HG03469 (cell line): ENCODE results near the gene ENOX1.

ENCODE experiments used
- ATAC-seq: cut with Tn5 transposase; IDR thresholded peaks from one replicate; pipeline ENCODE4 v1.9.1; 2021; ENCODE audit warnings: mild to moderate bottlenecking, moderate library complexity, moderate number of reproducible peaks; ENCODE audit not compliant: unreplicated experiment

The ENOX1 gene

GRCh38 chr13:43551897-43552456, 234.8 kb downstream of the ENOX1 start:
- ATAC-seq, result no peak

DNA sequence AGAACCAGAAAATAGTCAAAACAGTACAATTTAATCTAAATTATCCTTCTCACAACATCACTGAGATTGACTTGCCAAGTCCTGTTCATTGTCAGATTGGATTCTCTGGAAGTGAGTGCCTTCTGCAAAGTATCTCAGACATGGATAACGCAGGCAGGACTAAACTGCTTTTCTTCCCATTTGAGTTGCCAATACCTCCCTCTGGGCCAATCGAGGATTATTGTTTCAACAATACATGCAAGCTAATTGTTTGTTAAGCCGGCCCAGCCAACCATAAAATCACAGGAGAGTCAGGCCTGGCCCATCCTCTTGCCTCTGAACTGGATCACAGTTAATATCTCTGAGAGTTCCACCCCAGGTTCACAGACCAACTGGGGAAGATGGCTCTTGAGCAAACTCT, 240.0 kb downstream of the ENOX1 start:
- no peak for ATAC-seq

DNA sequence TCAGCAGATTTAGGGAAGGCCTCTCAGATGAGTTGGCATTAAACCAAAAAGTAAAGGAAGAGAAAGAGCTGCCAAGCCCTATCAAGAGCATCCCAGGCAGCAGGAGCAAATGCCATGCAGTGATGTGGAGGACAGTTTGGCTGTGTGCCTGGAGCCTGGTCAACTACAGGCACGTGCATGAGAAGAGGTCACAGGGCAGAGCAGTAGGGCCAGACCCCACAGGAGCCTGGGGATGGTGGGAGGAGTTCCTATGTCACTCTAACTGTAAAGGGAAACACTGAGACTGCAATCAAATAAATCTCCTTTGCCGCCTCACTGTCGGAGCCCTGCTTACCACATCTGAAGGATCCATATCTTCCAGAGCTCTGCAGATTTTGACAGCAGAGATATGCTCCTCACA, 240.5 kb downstream of the ENOX1 start:
- no peak for ATAC-seq

GRCh38 chr13:43545317-43545874, 241.4 kb downstream of the ENOX1 start:
- no peak for ATAC-seq

DNA sequence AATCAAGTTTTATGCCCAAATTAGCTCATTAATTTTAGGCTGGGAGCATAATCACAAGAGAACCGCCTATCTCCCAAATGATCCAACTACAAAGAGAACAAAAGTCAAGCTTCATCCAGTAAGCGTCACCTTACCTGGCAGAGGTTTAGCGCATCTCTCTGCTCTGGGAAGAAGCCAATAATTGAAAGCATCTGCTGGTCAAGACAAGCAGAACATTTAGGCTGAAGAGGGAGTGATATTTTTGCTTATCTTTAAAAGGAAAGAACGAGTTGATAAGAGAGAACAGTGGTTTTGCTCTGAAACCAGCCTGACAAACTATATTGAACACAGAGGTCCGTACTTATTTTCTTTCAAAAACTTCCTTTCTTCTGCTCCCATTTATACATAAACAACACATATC, 242.1 kb downstream of the ENOX1 start:
- ATAC-seq, result no peak

- no peak for ATAC-seq
These were observed 242.8 kb downstream of the ENOX1 start for GRCh38 chr13:43544011-43544410.

GRCh38 chr13:43543331-43543730, 243.4 kb downstream of the ENOX1 start:
- ATAC-seq, result no peak

DNA sequence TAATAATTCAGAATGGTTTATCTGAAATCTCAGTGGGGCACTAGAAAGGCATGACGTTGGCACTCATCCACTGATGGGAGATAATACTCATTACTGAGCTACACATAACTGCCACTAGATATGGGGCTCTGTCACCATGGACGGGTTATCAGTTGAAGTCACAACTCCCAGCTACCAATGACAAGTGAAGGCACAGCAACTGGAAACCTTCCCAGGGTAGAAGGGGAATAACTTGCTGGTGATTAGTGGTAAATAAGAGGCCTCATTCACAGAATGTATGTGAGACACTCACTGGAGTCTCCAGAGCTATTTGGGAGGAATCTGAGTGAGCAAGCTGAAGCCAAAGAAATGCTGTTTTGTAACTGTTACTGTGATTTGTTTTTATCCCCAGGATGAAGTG, 249.6 kb downstream of the ENOX1 start:
- ATAC-seq, result no peak

DNA sequence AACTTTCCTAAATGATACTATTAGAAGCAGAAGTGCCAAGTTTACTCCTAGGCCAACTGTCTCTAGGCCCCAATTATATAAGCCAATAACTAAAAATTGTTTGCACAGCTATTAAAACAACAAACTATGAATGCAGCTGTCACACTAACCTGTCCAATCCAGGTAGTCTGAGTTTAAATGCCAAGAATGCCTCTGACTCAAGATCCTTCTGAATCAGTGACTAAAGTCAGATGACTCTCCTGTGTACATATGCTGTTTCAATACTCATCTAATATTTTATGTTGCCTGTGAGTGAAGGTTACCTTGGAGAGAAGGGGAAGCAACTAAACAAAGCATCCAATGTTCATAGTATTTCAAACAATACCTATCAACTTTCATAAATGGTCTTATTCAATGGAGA, 257.0 kb downstream of the ENOX1 start:
- ATAC-seq, result no peak

DNA sequence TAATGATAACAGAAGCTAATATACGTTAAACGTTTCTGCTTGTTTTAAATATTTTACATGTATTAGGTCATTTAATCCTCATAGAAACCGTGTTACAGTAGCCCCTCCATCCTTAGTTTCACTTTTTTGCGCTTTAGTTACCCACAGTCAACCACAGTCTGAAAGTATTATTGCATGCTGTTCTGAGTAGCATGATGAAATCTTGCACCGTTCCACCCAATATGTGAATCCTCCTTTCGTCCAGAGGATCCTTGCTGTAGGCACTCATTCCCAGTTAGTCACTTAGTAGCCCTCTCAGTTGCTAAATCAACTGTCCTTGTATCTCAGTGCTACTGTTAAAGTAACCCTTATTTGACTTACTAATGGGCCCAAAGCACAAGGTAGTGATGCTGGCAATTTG, 257.8 kb downstream of the ENOX1 start:
- no peak for ATAC-seq

- ATAC-seq, result no peak
These were observed 264.0 kb downstream of the ENOX1 start for GRCh38 chr13:43522788-43523187.

DNA sequence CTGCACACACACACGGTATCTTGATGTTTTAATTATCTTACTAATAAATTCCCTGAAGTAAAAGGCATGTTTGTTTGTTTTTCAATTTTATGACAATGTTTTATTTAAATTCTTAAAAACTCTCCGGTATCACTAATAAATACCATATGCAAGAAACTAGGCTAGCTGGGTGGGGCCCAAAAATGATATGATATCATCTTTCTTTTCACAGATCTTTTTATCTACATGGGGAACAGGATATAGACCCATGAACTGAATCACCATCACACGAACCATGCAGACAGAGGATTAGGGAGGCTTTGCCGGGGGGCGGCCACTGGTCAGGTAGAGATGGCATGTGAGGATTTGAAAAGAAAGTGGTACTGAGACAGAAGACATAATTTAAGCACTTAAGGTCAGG, 266.4 kb downstream of the ENOX1 start:
- no peak for ATAC-seq

- ATAC-seq, result no peak
These were observed 267.9 kb downstream of the ENOX1 start for GRCh38 chr13:43518833-43519232.

DNA sequence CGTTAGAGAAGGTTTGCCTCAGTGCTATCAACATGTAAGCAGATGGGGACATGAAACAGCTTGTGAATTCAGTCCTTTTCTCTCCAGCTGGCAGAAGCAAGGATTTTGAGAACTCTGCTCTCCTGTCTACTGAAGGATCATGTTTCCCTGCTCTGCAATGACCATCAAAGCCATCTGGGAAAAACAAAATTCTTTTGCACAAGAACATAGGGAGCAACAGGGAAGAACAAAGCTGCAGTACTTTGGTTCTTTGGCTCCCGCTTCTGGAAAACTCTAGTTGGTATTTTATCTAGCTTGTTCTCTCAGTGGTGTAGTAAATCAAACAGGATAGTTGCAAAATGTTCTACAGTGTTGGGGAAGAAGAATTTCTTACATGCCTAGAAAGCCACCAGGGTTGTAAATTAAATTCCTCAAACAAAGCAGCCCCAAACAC, 270.4 kb downstream of the ENOX1 start:
- ATAC-seq, result no peak

DNA sequence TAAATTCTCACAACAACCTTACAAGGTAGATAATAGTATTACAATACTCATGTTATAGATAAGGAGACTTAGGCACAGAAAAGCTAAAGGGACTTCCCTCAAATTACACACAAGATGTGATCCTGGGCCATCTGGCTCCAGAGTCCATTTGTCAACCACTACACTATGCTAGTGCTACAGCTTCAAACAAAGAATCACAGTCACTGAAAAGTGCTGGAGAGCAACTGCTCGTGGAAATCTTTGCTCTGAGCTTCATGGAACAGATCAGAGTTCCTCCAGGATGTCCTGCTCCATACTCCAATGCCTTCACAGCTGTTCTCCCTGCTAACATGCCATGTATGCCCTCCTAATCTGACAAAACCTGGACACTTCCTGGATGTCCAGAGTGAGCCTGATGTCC, 271.2 kb downstream of the ENOX1 start:
- no peak for ATAC-seq

DNA sequence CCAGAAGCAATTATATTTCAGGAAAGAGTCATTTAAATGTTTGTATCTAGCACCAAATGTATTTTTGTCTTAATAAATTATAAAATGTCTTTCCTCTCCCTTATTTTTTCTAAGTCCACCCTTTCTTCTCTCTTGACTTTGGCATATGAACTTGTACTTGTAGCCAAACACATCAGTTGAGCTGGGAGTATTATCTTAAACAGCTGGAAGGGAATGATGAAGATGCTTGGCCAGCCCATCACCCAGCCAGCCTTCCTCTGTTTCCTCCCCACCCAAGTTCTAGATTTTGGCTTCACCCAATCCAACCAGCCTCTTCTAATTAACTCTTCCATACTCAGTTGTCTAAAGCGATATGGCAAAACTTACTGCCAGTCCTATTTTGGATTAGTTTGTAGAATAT, 272.5 kb downstream of the ENOX1 start:
- no peak for ATAC-seq

- no peak for ATAC-seq
These were observed 274.6 kb downstream of the ENOX1 start for GRCh38 chr13:43512221-43512620.

- ATAC-seq, result no peak
These were observed 275.5 kb downstream of the ENOX1 start for GRCh38 chr13:43510956-43511901.

- no peak for ATAC-seq
These were observed 291.0 kb downstream of the ENOX1 start for GRCh38 chr13:43495732-43496131.

GRCh38 chr13:43494206-43494605, 292.6 kb downstream of the ENOX1 start:
- ATAC-seq, result no peak

DNA sequence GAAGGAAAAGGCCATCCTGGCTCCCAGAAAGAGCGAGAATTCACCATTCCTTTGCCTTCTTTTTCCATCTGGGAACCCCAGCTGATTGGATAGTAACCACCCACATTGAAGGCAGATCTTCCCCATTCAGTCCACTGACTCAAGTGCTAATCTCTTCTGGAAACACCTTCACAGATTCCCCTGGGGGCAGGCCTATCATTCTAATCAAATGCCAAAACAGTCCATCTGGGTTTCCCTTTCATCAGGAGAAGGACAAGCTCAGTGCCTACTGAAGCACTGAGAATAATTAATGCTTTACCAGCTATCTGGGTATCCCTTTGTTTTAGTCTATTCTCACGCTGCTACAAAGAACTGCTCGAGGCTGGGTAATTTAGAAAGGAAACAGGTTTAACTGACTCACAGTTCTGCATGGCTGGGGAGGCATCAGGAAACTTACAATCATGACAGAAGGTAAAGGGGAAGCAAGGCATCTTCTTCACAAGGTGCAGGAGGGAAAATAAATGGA, 293.2 kb downstream of the ENOX1 start:
- no peak for ATAC-seq

- ATAC-seq, result no peak
These were observed 294.0 kb downstream of the ENOX1 start for GRCh38 chr13:43492745-43493144.
